Activated naive CD8-positive, alpha-beta T cell treated with anti-CD3 and anti-CD28 coated beads, Interleukin-2, amount 10 ng/mL, durations not matched to agents 7 days and 5 days (primary cell): ENCODE data around the gene ZNF500. TPM values are rescaled to one million over a fixed set of nuclear protein-coding genes. Genes with fewer than 3 reads are reported as not detected.

Source experiments
- ATAC-seq: fragments of 150-1000 bp; cut with Tn5 transposase; one replicate; pipeline ENCODE4 v1.10.0; 2021; ENCODE audit warnings: low read depth, moderate library complexity
- POLR2A ChIA-PET: fragments of 350-600 bp; sonication (Branson Sonifier 250); formaldehyde crosslinking; loops from one replicate; lab custom pipeline; 2021; ENCODE audit warnings: antibody characterized with exemption; lab: Charles Lee
- DNase-seq: peaks from one replicate; pipeline ENCODE4 v3.0.0; 2021
- H3K27ac Mint-ChIP-seq: one replicate; pipeline ENCODE4 v1.8.0; 2022; ENCODE audit warnings: mild to moderate bottlenecking, mixed read lengths
- H3K27me3 Mint-ChIP-seq: one replicate; pipeline ENCODE4 v1.8.0; 2022; ENCODE audit warnings: mild to moderate bottlenecking, moderate library complexity, mixed read lengths
- H3K36me3 Mint-ChIP-seq: one replicate; pipeline ENCODE4 v1.8.0; 2021; ENCODE audit warnings: mild to moderate bottlenecking, mixed read lengths
- H3K4me1 Mint-ChIP-seq: one replicate; pipeline ENCODE4 v1.8.0; 2021; ENCODE audit warnings: mixed read lengths
- H3K4me3 Mint-ChIP-seq: one replicate; pipeline ENCODE4 v1.8.0; 2022; ENCODE audit warnings: mild to moderate bottlenecking, moderate library complexity, mixed read lengths
- H3K9me3 Mint-ChIP-seq: one replicate; pipeline ENCODE4 v1.8.0; 2021; ENCODE audit warnings: mixed read lengths
- total RNA-seq, 2 experiments: library from RNA; stranded (reverse); gene quantifications; one replicate each; pipeline ENCODE4 v1.2.3, GENCODE V29; 2021

Gene ZNF500
- total RNA-seq, 2 experiments from 2014 or later: 22.5 to 23.8 TPM

GRCh38 chr16:4777339-4778049 is 10.5 kb upstream of the ZNF500 start:
- no peak for DNase-seq
- Mint-ChIP-seq H3K4me3 (no peak overlapping the region), H3K27ac (no peak overlapping the region), H3K36me3 (no peaks in the 10 kb centered on the region), H3K9me3 (no peaks in the 10 kb centered on the region), H3K4me1 (no peaks in the 10 kb centered on the region), H3K27me3 (no peaks in the 10 kb centered on the region)
- no peak for ATAC-seq
- POLR2A ChIA-PET: no interaction called here

DNA sequence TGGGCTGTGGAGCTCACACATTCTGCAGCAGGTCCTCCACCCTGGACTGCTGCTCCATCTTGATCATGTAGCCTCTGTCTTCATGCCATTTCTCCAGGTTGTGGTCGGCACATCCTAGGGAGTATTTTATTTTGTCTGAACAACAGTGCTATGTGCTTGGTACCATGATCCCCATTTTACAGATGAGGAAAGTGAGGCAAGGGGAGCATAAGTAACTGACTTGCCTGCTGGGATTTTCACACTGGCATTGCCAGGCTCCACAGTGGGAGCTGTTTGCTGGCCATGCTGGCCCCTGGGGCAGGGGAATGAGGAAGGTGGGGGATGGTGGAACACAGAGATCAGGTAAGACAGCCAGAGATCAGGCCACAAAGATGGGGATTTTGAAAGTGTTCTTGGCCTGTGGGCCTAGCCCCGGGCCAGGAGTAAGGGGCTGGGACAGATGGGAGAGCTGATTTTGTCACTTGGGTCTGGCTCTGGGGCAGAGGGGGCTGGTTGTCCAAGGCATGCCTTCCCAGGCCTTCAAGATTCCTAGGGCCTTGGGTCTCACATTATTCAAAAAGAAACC is 9.3 kb upstream of the ZNF500 start:
- Mint-ChIP-seq H3K27me3 (no peaks in the 10 kb centered on the region), H3K36me3 (no peaks in the 10 kb centered on the region), H3K4me3 (no peak overlapping the region), H3K9me3 (no peaks in the 10 kb centered on the region), H3K27ac (no peak overlapping the region), H3K4me1 (no peaks in the 10 kb centered on the region)
- ATAC-seq (no peak), DNase-seq (no peak)
- POLR2A ChIA-PET: no interaction called here

DNA sequence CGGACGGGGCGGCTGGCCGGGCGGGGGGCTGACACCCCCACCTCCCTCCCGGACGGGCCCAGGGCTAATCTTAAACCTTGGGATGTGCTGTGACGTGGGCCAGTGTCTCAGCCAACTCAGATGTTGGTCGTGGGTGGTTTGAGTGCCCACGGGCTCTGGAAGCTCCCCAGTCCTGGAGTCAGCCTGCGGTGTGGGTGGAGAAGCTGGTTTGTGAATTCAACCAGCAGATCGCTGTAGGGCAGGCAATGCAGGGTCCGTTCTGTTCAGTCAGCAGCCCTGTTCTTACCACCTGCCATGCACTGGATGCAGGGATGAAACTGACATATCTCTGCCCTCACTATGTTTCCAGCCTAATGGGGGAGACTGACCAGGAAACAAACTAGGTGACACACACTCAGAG is 8.0 kb upstream of the ZNF500 start:
- no peak for ATAC-seq

DNA sequence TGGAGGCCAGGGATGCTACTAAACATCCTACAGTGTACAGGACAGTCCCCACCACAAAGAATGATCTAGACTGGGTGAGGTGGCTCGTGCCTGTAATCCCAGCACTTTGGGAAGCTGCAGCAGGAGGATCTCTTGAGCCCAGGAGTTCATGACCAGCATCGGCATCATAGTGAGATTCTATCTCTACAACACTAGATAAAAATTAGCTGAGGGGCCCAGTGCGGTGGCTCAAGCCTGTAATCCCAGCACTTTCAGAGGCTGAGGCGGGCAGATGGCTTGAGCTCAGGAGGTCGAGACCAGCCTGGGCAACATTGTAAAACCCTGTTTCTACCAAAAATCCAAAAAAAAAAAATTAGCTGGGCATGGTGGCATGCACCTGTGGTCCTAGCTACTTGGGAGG is 5.4 kb upstream of the ZNF500 start:
- Mint-ChIP-seq H3K27ac (no peak overlapping the region), H3K36me3 (no peaks in the 10 kb centered on the region), H3K9me3 (no peaks in the 10 kb centered on the region), H3K4me1 (peaks cover 11% of the 10 kb centered on the region), H3K4me3 (no peak overlapping the region), H3K27me3 (no peaks in the 10 kb centered on the region)
- no peak for DNase-seq
- no peak for ATAC-seq
- POLR2A ChIA-PET: no interaction called here

More for the DNA sequence above, 8.0 kb upstream of the ZNF500 start:
- no peak overlapping the region for H3K27ac Mint-ChIP-seq
- no peaks in the 10 kb centered on the region for H3K36me3 Mint-ChIP-seq
- no peak overlapping the region for H3K4me3 Mint-ChIP-seq
- H3K4me1 Mint-ChIP-seq: no peaks in the 10 kb centered on the region
- POLR2A ChIA-PET: no interaction called here
- H3K27me3 Mint-ChIP-seq: no peaks in the 10 kb centered on the region
- no peak for DNase-seq
- H3K9me3 Mint-ChIP-seq: no peaks in the 10 kb centered on the region

- Mint-ChIP-seq H3K4me3 (no peak overlapping the region), H3K9me3 (no peaks in the 10 kb centered on the region), H3K36me3 (no peaks in the 10 kb centered on the region), H3K4me1 (peaks cover 14% of the 10 kb centered on the region), H3K27ac (no peak overlapping the region), H3K27me3 (no peaks in the 10 kb centered on the region)
- POLR2A ChIA-PET: no interaction called here
- DNase-seq: no peak
- ATAC-seq: no peak
These were observed 4.7 kb upstream of the ZNF500 start for GRCh38 chr16:4771646-4772045.

DNA sequence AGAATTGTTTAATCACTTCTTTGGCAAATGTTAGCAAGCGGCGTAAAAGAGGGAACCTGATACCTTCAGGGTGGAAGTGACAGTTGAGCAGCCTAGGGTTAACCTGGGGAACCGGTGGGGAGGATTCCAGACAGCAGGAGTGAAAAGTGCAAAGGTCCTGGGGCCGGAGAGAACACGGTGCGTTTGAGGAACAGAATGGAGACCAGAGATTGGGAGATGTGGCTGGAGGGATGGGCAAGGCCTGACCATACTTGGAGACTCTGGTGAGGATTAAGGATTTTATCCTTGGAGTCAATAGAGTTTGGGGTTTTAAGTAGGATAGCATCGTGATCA is 2.3 kb upstream of the ZNF500 start:
- ATAC-seq: no peak
- Mint-ChIP-seq H3K9me3 (no peaks in the 10 kb centered on the region), H3K27ac (no peak overlapping the region), H3K4me3 (no peak overlapping the region), H3K36me3 (no peaks in the 10 kb centered on the region), H3K27me3 (no peaks in the 10 kb centered on the region), H3K4me1 (peaks cover 23% of the 10 kb centered on the region)
- POLR2A ChIA-PET: interaction anchor here (0.5 to 2.5 kb wide), 5 partner anchors 33 to 619 kb away, joined by 3 to 16 read pairs (median 6); partner anchors contain the start of genes ANKS3, DNAAF8 and ROGDI
- no peak for DNase-seq

DNA sequence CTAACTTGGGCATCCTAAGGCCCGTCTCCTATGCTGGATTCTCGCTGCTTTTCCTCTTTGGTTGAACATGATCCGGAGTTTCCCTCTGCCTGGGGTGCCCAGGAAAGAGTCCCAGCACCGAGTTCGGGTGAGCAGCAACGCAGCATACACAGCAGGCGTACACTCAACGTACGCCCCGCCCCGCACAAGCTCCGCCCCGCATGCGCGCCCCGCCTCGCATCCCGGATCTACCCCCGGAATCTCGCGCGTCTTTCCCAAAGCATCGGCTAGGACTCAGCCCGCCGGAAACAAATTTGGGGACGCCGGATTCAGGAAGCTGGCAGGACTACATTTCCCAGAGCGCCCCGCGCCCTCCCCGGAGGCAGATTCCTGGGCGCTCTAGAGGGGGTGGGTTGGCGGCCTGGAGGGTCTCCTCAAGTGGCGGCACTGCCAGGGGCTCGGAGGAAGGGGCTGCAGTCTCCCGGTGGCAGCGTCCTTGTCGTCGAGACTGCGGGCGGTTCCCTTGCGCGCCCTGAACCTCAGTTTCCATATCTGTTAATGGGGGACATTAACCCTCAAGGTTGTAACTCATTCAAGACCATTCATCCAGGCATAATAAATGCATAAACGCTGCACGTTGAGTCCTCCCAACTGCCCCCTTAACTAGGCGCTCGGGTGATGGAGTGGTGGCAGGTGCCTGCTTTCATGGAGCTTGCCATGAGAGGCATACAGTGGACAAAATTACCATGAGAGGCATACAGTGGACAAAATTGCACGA is 1.8 kb upstream of the ZNF500 start:
- Mint-ChIP-seq H3K27me3 (no peaks in the 10 kb centered on the region), H3K9me3 (no peaks in the 10 kb centered on the region), H3K4me1 (peaks cover 23% of the 10 kb centered on the region), H3K4me3 (peak overlapping the region; percentile 94), H3K36me3 (peaks cover 2% of the 10 kb centered on the region), H3K27ac (peak overlapping the region; percentile 89)
- DNase-seq: peak; percentile 90
- peak; percentile 78 for ATAC-seq
- POLR2A ChIA-PET: interaction anchor here (0.5 to 2.5 kb wide), 9 partner anchors 34 to 618 kb away, joined by 3 to 16 read pairs (median 3); partner anchors contain the start of genes ANKS3, CORO7, DNAAF8 and ROGDI

- ATAC-seq: peak; percentile 1
- H3K4me3 Mint-ChIP-seq: peak overlapping the region; percentile 94
- POLR2A ChIA-PET: interaction anchor here (0.6 to 2.5 kb wide), 4 partner anchors 34 to 309 kb away, joined by 3 to 16 read pairs (median 8); partner anchors contain the start of genes ANKS3, DNAAF8 and ROGDI
- H3K36me3 Mint-ChIP-seq: peaks cover 2% of the 10 kb centered on the region
- H3K4me1 Mint-ChIP-seq: peaks cover 23% of the 10 kb centered on the region
- no peaks in the 10 kb centered on the region for H3K9me3 Mint-ChIP-seq
- DNase-seq: no peak
- H3K27me3 Mint-ChIP-seq: no peaks in the 10 kb centered on the region
- peak overlapping the region; percentile 89 for H3K27ac Mint-ChIP-seq
These were observed 1.0 kb upstream of the ZNF500 start for GRCh38 chr16:4767872-4768548.

DNA sequence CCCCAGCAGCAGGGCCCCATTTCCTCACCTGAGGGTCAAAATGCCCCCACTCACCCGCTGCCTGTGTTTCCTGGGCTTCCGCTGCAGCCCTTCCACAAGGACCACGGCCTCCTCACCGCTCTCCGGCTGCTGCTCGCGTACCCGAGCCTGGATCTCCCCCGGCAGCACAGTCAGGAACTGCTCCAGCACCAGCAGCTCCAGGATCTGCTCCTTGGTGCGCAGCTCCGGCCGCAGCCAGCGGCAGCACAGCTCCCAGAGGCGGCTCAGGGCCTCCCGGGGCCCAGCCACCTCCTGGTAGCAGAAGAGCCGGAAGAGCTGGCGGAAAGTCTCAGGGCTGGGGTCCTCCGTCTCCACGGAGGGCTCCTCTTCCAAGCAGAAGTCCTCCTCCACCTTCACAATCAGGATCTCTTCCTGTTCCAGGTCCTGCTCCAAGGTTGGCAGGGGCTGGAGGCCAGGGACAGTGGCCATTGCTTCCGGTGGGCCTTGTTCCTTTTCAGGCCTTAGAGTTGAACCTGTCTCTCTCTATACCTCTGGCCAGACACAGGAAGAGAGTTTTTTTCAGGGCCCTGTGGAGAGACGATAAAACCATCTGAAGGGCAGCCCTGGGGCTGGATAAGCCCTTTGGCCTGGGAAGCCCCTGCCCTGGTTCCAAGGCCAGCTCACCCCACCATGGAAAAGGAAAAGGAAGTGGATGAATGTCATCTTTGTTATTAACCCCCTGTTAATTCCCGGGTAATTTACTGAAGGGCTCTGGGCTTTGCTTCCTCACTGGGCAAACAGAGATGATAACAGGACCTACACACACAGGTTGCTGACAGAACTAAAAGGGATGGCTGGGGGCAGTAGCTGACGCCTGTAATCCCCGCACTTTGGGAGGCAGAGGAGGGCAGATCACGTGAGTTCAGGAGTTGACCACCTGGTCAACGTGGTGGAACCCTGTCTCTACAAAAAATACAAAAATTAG is 1.2 kb downstream of the ZNF500 start:
- no peak for DNase-seq
- H3K4me3 Mint-ChIP-seq: peak overlapping the region; percentile 89
- no peaks in the 10 kb centered on the region for H3K27me3 Mint-ChIP-seq
- H3K4me1 Mint-ChIP-seq: peaks cover 23% of the 10 kb centered on the region
- ATAC-seq: no peak
- no peaks in the 10 kb centered on the region for H3K9me3 Mint-ChIP-seq
- H3K36me3 Mint-ChIP-seq: peaks cover 6% of the 10 kb centered on the region
- POLR2A ChIA-PET: interaction anchor here (1.6 to 2.2 kb wide), 3 partner anchors 18 to 32 kb away, joined by 6 to 12 read pairs (median 6); partner anchors contain the start of genes ANKS3 and DNAAF8
- H3K27ac Mint-ChIP-seq: peak overlapping the region; percentile 83

- POLR2A ChIA-PET: no interaction called here
- peaks cover 8% of the 10 kb centered on the region for H3K36me3 Mint-ChIP-seq
- H3K4me3 Mint-ChIP-seq: no peak overlapping the region
- no peak for DNase-seq
- H3K9me3 Mint-ChIP-seq: no peaks in the 10 kb centered on the region
- H3K27ac Mint-ChIP-seq: no peak overlapping the region
- no peak for ATAC-seq
- H3K4me1 Mint-ChIP-seq: peaks cover 23% of the 10 kb centered on the region
- H3K27me3 Mint-ChIP-seq: no peaks in the 10 kb centered on the region
These were observed 3.2 kb downstream of the ZNF500 start for GRCh38 chr16:4763791-4764190.

- H3K9me3 Mint-ChIP-seq: no peaks in the 10 kb centered on the region
- no peak overlapping the region for H3K27ac Mint-ChIP-seq
- POLR2A ChIA-PET: no interaction called here
These were observed 4.8 kb downstream of the ZNF500 start for GRCh38 chr16:4762205-4762604.

DNA sequence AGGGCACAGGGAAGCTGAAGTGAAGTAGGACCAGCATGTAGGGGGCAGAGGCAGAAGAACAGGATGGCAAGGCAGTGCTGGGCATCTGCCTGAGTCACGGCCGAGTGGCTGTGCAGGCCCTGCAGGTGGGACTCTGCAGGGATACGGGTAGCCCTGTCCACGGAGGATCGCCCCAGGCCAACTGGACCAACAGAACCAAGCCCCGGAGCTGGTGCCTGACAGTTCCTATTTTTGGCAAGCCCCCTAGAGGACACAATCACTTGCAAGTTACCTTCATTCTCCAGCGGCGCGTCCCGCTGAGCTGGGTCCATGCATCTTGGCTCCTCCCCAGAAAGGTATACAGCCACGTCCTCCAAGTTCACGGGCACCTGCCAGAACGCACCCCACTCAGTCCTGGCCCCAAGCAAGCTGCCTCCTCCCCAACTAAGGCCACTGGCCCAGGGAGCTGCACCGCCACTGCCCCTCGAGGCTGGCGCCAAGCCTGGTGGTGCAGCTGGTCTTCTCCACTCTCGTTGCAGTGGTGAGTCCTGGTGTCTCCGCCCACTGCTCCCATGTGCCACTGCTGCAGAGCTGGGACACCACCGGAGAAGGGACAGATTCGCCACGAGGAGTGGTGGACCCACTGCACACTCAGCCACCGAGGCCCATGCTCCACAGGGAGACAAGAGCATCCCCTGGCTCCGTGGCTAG is 6.6 kb downstream of the ZNF500 start:
- no peak for ATAC-seq
- peaks cover 2% of the 10 kb centered on the region for H3K4me1 Mint-ChIP-seq

More at GRCh38 chr16:4762205-4762604, 4.8 kb downstream of the ZNF500 start:
- Mint-ChIP-seq H3K4me1 (peaks cover 11% of the 10 kb centered on the region), H3K4me3 (no peak overlapping the region), H3K27me3 (no peaks in the 10 kb centered on the region), H3K36me3 (peaks cover 13% of the 10 kb centered on the region)
- DNase-seq (no peak), ATAC-seq (no peak)

More for the DNA sequence above, 6.6 kb downstream of the ZNF500 start:
- no peak overlapping the region for H3K4me3 Mint-ChIP-seq
- peaks cover 20% of the 10 kb centered on the region for H3K36me3 Mint-ChIP-seq
- H3K27ac Mint-ChIP-seq: no peak overlapping the region
- POLR2A ChIA-PET: interaction anchor here (1.1 kb wide), 2 partner anchors 12 to 26 kb away, joined by 3 to 6 read pairs; partner anchors contain the start of genes ANKS3 and DNAAF8
- no peaks in the 10 kb centered on the region for H3K27me3 Mint-ChIP-seq
- no peak for DNase-seq
- H3K9me3 Mint-ChIP-seq: no peaks in the 10 kb centered on the region
